Measurements from ENCODE around the gene VTI1A. TPM values are rescaled to one million over a fixed set of nuclear protein-coding genes. Genes with fewer than 3 reads are reported as not detected.

The VTI1A gene
- total and polyA plus RNA-seq, 2 experiments from 2014 or later, result 20.4 to 39.8 TPM

- no peak for DNase-seq (ENCODE audit: low spot score)
- H3K9me3 ChIP-seq (ENCODE audit: low read depth), result no peaks in the 10 kb centered on the region
- no peak overlapping the region for H3K27ac ChIP-seq
- H3K27me3 ChIP-seq, result no peaks in the 10 kb centered on the region
- H3K9me2 ChIP-seq (replicated peaks; ENCODE audit: insufficient read depth), result no peaks in the 10 kb centered on the region
- TF ChIP-seq CTCF (IDR thresholded peaks at IDR 0.05; ENCODE audit: poor library complexity) (no peak), EZH2phosphoT487 (IDR thresholded peaks at IDR 0.05; ENCODE audit: low read depth, severe bottlenecking, unreplicated experiment) (no peak), EZH2 (IDR thresholded peaks at IDR 0.05; ENCODE audit: borderline replicate concordance) (no peak)
- H2AFZ ChIP-seq, result no peak overlapping the region
- WGBS (ENCODE audit: low lambda C conversion rate, missing lambda C conversion rate), result 98% methylated on average over 4 of the region's 4 CpGs
- H3K36me3 ChIP-seq (replicated peaks; ENCODE audit: insufficient read depth, low read depth), result no peaks in the 10 kb centered on the region
- H3K4me3 ChIP-seq, result no peak overlapping the region
- H3K4me2 ChIP-seq, result no peak overlapping the region
- H4K20me1 ChIP-seq (ENCODE audit: insufficient read depth, poor library complexity, severe bottlenecking), result no peaks in the 10 kb centered on the region
- H3K4me1 ChIP-seq (ENCODE audit: insufficient read depth), result peaks cover 15% of the 10 kb centered on the region
- no peaks in the 10 kb centered on the region for H3K79me2 ChIP-seq
Measured at GRCh38 chr10:112794201-112794600, 347.2 kb downstream of the VTI1A start.

GRCh38 chr10:112795067-112795466 is 348.1 kb downstream of the VTI1A start:
- no peak for DNase-seq (ENCODE audit: low spot score)
- H3K4me1 ChIP-seq (ENCODE audit: insufficient read depth), result peaks cover 15% of the 10 kb centered on the region
- H3K4me2 ChIP-seq, result no peak overlapping the region
- no peaks in the 10 kb centered on the region for H3K36me3 ChIP-seq (replicated peaks; ENCODE audit: insufficient read depth, low read depth)
- H3K27ac ChIP-seq, result no peak overlapping the region
- no peaks in the 10 kb centered on the region for H3K9me3 ChIP-seq (ENCODE audit: low read depth)
- H3K27me3 ChIP-seq, result no peaks in the 10 kb centered on the region
- TF ChIP-seq EZH2phosphoT487 (IDR thresholded peaks at IDR 0.05; ENCODE audit: low read depth, severe bottlenecking, unreplicated experiment) (no peak), EZH2 (IDR thresholded peaks at IDR 0.05; ENCODE audit: borderline replicate concordance) (no peak), CTCF (IDR thresholded peaks at IDR 0.05; ENCODE audit: poor library complexity) (no peak)
- H4K20me1 ChIP-seq (ENCODE audit: insufficient read depth, poor library complexity, severe bottlenecking), result no peaks in the 10 kb centered on the region
- 95% methylated on average over 2 of the region's 2 CpGs for WGBS (ENCODE audit: low lambda C conversion rate, missing lambda C conversion rate)
- H2AFZ ChIP-seq, result no peak overlapping the region
- H3K9me2 ChIP-seq (replicated peaks; ENCODE audit: insufficient read depth), result no peaks in the 10 kb centered on the region
- no peaks in the 10 kb centered on the region for H3K79me2 ChIP-seq
- H3K4me3 ChIP-seq, result no peak overlapping the region

- 73% methylated on average over 8 of the region's 8 CpGs for WGBS (ENCODE audit: low lambda C conversion rate, missing lambda C conversion rate)
Measured at GRCh38 chr10:112797197-112797596, 350.2 kb downstream of the VTI1A start.

More at GRCh38 chr10:112797197-112797596, 350.2 kb downstream of the VTI1A start:
- Histone ChIP-seq H3K9me3 (ENCODE audit: low read depth) (no peaks in the 10 kb centered on the region), H3K9me2 (replicated peaks; ENCODE audit: insufficient read depth) (no peaks in the 10 kb centered on the region), H4K20me1 (ENCODE audit: insufficient read depth, poor library complexity, severe bottlenecking) (no peaks in the 10 kb centered on the region), H3K79me2 (no peaks in the 10 kb centered on the region), H3K27ac (no peak overlapping the region), H3K4me3 (no peak overlapping the region), H3K36me3 (replicated peaks; ENCODE audit: insufficient read depth, low read depth) (no peaks in the 10 kb centered on the region), H3K4me2 (no peak overlapping the region), H2AFZ (no peak overlapping the region), H3K4me1 (ENCODE audit: insufficient read depth) (peaks cover 15% of the 10 kb centered on the region), H3K27me3 (no peaks in the 10 kb centered on the region)
- TF ChIP-seq EZH2phosphoT487 (IDR thresholded peaks at IDR 0.05; ENCODE audit: low read depth, severe bottlenecking, unreplicated experiment), result no peak
- no peak for TF ChIP-seq CTCF (IDR thresholded peaks at IDR 0.05; ENCODE audit: poor library complexity)
- TF ChIP-seq EZH2 (IDR thresholded peaks at IDR 0.05; ENCODE audit: borderline replicate concordance), result no peak
- DNase-seq (ENCODE audit: low spot score), result no peak
